HG03196 (cell line): ENCODE data around the gene GNAT3.

Experiments
- ATAC-seq: cut with Tn5 transposase; IDR thresholded peaks from one replicate; pipeline ENCODE4 v1.9.1; 2021; ENCODE audit not compliant: unreplicated experiment

GNAT3 gene

GRCh38 chr7:80505900-80506500, 5.9 kb downstream of the GNAT3 start:
- ATAC-seq = no peak

GRCh38 chr7:80500325-80500724, 11.5 kb downstream of the GNAT3 start:
- ATAC-seq = no peak

GRCh38 chr7:80499350-80499953, 12.4 kb downstream of the GNAT3 start:
- ATAC-seq = no peak

- no peak for ATAC-seq
Observed at GRCh38 chr7:80498481-80499349, 13.1 kb downstream of the GNAT3 start.

GRCh38 chr7:80496586-80496985, 15.3 kb downstream of the GNAT3 start:
- no peak for ATAC-seq

- ATAC-seq = no peak
Observed at GRCh38 chr7:80493121-80493849, 18.6 kb downstream of the GNAT3 start.

GRCh38 chr7:80491462-80491861, 20.4 kb downstream of the GNAT3 start:
- no peak for ATAC-seq

- no peak for ATAC-seq
Observed at GRCh38 chr7:80488851-80489370, 23.0 kb downstream of the GNAT3 start.

GRCh38 chr7:80488406-80488805, 23.5 kb downstream of the GNAT3 start:
- ATAC-seq = no peak

GRCh38 chr7:80485721-80486120, 26.1 kb downstream of the GNAT3 start:
- ATAC-seq = no peak

GRCh38 chr7:80482950-80483349, 28.9 kb downstream of the GNAT3 start:
- no peak for ATAC-seq

GRCh38 chr7:80481196-80481884, 30.5 kb downstream of the GNAT3 start:
- ATAC-seq = no peak

GRCh38 chr7:80480566-80480965, 31.3 kb downstream of the GNAT3 start:
- no peak for ATAC-seq

- ATAC-seq = no peak
Observed at GRCh38 chr7:80478683-80479082, 33.2 kb downstream of the GNAT3 start.

GRCh38 chr7:80476035-80476434, 35.8 kb downstream of the GNAT3 start:
- no peak for ATAC-seq

GRCh38 chr7:80475383-80475782, 36.5 kb downstream of the GNAT3 start:
- no peak for ATAC-seq

GRCh38 chr7:80473751-80474150, 38.1 kb downstream of the GNAT3 start:
- ATAC-seq = no peak

- ATAC-seq = no peak
Observed at GRCh38 chr7:80472491-80473200, 39.2 kb downstream of the GNAT3 start.

- no peak for ATAC-seq
Observed at GRCh38 chr7:80468931-80469714, 42.7 kb downstream of the GNAT3 start.
